Kidney capillary endothelial cell (primary cell): ENCODE data around the gene NKD1.

ENCODE experiments used
- DNase-seq: peaks from one replicate; pipeline ENCODE4 v3.0.0-alpha.2; 2018; ENCODE audit warnings: low spot score

The NKD1 gene

DNA sequence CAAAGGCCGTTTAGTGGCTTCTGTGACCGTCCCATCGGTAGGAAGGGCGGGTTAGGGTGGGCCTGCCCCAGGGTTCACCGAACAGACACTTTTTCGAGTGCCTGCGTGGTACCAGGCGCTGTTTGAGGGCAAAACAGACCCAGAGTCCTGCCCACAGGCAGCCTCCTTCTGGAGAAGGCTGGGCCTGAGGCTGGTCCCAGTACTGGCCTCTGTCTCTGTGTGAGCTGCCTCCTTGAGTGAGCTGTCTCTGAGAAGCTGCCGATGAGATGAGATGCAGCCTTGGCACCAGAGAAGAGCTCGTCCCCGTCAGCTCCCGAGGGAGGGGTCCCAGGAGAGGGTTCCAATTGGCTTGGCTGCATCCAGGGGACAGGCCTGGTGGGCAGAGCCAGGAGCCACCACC lies 53.1 kb downstream of the NKD1 start:
- DNase-seq = no peak

DNA sequence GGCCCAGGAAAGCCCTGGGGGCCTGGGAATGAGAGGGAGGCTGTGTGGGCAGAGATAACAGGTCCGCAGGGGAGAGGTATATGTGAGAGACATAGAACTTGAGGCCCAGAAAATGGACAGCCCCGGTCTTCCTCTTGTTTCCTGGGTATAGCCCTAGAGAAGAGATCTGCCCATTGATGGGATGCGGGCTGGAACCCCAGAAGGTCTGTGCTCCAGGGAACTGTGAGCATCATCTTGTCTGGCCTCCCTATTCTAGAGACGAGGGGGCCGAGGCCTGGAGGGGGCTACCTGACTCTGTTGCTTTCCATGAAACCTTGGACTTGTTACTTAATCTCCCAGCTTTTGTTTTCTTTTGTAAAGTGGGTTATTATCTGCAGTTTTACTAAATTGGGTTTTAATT lies 53.9 kb downstream of the NKD1 start:
- no peak for DNase-seq

DNA sequence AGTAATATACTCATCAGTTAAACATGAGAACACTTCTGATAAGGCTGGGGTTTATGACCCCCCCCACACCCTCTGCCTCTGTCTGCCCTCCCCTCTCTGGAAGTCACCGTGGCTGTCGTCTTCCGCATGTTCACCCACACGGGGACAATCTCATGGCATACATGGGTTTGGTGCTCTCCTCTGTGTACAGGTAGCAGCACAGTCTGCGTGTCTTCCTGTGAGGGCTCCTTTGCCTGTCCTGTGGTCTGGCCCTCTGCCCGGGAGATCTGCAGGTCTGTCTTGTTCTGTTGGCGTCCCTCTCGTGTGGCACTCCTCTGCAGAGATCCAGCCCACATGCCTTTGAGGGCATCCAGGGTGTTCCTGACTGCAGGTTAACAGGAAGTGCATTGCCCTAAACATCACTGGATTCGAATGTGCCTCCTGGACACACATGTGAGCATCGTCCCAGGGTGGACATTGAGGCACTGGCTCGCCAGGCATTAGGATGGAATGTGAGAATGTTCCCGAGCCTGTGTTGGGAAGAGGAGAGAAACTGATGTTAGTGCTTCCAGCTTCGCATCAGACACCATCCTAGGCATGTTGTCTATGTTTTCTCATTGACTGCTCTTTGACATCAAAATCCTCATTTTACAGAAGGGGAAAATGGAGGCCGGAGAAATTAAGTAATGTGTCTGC lies 54.5 kb downstream of the NKD1 start:
- DNase-seq = no peak

DNA sequence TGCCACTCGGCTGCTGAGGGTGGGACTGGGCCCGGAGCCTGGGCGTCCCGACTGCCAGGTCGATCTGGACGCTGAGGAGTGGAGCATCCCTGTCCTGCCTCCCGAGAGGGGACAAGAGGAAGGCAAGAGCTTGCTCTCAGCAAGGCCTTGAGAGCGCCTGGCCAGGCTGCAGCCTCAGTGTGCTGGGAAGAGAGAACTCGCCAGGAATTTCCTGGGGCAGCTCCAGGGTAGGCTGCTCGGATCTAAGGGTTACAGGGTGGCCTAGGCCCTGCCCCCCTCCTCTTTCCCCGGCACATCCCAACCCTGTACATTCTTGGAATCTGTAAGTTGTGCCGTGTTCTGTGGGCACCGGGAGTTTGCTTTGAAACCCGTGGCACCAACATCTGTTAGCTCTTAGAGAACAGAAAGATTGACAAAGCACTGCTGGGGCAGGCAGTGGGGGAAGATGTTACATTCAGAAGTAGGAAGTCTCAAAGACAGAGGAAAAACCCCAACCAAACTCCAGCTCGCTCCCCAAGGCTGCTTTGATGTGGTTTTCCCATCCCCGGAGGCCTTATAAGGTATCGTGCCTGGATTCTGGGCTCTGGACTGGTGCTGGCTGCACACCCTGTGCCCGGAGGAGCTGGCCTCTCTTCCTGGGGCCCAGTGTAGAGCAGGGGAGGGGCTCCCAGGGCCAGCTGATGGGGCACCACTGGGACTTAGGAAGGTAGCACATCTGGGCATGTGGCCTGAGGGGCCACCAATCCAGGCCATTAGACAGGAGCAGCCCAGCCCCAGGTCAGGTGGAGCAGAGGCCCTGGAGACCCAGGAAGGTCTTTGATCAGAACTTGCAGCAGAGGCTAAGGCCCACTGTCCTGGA lies 55.2 kb downstream of the NKD1 start:
- no peak for DNase-seq

DNA sequence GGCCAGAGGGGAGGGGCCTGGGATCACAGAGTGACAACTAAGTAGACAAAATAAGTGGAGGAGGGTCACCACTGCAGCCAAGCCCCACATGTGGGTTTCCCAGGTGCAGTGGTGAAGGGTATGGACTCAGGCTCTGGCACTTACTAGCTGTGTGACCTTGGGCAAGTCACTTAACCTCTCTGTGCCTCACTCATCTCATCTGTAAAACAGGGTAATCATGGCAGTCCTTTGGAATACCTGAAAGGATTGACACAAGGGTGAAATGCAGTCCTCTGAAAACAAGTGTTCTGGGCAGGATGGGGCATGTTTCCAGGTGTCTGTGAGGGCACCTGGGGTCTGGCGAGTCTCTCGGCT lies 55.8 kb downstream of the NKD1 start:
- no peak for DNase-seq

DNA sequence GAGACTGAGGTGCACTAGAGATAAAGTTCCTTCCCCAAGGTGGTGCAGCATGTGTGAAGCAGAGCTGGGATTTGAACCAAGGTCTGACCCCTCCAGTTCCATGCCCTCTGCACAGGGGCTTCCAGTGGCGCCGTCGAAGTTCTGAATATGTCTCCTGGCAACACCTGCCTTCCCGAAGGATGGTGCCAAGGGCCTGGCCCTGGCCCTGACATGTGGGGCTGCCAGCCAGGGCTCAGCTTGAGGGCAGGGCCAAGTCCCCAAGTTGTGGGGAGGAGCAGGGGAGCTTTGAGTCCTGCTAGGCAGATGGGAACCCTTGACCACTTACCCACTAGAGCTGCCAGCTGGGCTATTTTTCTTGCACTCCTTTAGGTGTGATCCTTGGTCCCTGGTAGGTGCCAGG lies 56.4 kb downstream of the NKD1 start:
- DNase-seq = no peak

DNA sequence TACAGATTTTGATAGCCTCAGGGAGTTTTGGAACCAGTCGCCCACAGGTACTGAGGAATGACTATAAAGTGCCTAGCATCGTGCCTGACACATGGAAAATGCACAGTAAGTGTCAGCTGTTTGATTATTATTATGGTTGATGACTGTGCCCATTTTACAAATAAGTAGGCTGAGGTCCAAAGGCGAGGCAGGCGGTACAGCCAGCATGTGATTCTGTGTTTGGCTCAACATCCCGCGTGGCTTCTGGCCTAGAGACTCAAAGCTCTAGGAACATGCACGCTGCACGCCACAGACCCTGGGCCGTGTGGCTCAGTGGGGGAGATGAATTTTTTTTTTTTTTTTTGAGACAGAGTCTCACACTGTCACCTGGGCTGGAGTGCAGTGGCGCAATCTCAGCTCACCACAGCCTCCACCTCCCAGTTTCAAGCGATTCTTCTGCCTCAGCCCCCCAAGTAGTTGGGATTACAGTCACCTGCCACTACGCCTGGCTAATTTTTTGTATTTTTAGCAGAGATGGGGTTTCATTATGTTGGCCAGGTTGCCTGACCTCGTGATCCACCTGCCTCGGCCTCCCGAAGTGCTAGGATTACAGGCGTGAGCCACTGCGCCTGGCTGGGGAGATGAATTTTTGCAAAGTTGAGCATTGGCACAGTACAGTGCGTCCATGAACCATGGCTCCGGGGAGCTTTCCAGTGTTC lies 57.7 kb downstream of the NKD1 start:
- DNase-seq = no peak

DNA sequence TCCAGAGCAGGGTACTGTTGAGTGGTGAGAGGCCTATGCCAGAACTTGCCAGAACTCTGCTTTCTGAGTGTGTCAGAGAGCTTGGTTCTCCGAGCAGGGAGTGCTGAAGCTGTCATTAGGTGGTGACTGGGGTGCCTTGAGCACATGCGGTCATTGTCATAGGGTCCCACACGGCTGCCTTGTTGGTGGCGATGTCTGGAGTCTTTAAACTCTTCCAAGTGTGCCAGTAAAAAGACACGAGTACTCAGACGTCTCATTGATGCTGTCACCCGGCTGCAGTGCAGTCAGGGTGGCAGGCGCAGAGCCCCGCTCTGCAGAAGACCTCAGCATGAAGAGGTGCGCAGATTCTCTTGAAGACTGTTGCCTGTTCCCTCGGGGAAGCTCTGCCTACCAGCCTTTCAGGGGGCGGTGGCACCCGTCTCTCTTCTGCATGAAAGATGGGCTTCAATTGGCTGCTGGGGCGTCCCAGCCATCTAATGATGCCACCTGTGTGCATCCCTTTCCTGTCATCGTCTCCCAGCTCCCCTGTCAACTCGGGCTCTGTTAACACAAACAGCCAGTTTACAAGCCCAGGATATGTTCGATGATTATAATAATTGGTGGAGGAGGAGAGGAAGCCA lies 58.3 kb downstream of the NKD1 start:
- DNase-seq = no peak

DNA sequence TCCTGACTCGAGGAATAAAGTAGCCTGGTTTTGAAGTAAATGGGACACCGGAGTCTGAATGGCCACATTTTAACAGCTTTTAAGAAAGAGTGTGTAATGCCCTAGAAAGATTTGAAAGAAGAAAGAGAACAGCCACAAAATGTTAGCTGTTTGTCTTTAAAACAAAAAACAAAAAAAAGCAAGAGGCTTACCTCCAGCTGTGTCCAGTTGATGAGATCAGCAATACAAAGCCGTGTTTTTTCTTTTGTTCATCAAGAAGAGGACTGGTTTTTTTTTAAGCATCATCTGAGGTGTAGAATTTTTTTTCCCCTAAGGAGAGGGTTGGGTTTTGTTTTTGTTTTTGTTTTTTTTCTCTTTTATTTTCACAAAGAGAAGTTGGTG lies 58.8 kb downstream of the NKD1 start:
- DNase-seq = no peak

DNA sequence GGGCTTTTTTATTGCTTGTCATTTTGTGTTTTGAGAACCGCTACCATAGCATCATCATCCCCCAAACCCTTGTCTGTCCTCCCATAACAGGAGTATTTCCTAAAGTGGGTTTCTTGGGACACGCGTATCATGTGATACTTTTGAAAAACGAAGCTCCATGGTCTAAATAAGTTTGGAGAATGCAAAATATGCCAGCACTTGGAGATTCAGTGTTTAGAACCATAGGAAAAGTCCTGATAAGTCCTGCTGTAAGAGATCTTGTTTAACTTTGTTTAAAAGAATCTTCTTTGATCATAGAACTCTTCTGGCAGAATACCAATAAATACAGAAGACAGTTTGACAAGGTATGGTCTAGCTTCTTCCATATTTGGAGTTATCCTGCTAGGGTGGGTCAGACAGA lies 59.3 kb downstream of the NKD1 start:
- DNase-seq = no peak

DNA sequence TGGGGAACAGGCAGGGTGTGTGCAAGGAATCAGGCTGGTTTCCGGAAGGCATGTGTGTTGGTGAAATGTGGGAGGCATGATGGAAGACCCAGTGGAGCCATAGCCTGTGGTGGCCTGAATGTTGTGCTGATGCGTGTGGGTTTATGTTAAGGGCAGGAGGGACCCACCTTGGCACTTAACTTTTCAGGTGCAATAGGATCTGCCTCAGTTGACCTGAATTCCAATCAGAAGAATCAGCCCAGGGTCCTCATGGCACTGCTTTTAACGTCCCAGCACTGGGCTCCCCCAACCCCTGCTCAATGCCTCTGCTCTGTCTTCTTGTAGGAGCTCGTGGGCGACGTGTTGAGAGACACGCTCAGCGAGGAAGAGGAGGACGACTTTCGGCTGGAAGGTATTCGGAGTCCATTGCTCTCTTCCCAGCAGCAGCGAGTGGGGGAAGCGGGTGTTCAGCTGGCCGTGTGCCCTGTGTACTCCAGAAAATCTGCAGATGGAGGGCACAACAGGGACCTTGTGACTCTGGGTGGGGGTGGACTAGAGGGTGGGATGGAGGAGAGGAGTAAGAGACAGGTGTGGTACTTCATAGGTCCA lies 59.9 kb downstream of the NKD1 start:
- no peak for DNase-seq

DNA sequence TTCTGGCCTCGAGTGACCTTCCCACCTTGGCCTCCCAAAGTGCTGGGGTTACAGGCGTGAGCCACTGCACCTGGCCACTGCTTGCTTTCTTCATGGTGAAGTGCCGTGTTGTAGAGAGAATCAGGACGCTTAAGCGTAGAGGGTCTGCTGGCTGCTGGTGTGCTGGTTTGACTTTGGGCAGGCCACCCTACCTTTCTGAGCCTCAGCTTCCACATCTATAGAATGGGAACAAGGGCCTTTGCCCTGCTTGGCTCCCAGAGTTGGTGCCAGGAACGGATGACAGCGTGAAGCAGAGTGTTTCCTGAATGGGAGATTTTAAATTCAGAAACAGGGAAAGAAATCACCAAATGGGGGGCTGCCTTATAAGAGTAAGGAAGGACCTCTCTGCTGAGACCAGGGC lies 60.9 kb downstream of the NKD1 start:
- no peak for DNase-seq

DNA sequence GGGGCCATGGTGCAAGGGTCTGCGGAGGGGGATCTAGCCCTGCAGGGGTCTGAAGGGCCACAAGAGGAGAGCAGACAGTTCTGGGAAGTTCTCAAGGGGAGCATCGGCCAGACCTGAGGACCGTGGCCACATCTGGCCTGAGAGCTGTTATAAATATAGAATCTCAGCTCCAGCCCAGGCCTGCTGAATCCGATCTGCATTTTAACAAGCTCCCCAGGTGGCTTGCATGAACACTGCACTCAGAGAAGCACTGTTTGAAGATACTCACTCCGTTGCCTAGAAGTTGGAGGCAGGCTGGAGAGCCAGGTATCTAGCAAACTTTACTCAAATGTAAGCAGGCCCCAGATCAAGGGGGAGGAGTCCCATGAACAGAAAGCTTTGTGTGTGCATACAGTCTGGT lies 61.3 kb downstream of the NKD1 start:
- no peak for DNase-seq

DNA sequence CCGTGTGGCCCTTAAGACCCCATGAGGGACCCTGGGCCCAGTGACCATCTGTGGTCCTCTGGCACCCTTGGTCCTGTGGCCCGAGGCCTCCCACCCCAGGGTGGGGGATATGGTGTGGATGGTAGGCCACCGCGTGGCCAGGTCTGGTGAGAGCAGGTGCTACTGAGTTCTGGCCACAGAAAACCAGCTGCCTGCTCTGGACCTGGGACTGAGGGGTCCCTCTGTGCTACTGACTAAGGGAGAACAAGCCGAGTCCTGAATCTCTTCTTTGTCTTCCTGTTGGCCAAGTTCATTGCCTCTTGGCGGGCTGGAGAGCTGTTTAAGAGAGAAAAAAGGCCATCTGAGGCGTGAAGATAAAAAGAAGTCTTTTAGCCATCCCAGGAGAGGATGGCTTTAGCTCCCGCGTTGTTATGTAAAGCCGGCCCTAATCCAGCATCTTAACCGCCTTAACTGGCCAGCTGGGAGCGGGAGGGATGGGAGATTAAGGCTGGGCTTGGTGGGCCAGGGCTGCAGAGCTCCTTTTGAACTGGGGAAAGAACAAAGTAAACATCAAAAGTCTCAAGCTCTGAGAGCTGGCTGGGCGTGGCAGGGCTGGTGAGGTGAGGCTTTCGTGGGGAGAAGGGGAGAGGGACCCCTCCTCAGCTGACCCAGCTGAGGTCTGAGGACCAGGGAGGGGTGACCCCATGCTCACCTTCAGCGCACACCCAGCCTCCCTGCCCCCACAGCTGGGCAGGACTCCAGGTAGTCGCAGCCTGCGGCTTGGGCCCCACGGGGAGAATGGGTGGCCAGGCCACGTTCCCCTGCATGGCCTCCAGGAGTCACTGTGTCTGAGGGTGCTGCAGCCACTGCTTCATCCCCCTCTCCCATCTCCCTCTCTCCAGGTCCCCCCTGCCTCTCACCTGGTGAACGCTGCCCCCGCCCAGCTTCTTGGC lies 62.4 kb downstream of the NKD1 start:
- no peak for DNase-seq

DNA sequence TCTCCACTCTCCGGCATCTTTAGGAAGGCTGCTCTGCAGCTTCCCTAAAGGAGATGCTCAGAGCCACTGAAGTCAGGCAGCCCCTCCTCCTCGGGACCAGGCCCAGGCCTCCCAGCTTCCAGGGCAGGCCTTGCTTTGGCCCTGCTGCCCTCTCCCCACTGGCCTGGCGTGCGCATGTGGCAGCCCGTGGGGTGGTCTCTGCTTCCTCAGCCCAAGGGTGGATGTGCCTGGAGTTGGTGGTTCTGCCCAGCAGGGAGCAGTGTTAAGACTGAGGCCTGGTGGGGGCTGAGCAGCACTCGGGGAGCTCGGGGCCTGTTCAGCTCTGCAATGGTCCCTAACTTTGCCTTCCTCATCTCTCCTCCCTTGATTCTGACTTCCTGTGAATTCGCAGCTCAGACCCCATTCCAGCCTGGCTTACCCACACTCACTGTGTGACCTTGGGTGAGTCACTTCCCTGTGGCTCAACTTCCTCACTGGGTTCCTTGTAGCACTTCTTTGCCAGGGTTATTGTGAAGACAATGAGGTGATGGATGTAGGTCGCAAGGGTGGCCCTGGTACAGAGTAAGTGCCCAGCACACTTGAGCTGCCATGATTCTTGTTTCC lies 63.2 kb downstream of the NKD1 start:
- peak; percentile 78 for DNase-seq

DNA sequence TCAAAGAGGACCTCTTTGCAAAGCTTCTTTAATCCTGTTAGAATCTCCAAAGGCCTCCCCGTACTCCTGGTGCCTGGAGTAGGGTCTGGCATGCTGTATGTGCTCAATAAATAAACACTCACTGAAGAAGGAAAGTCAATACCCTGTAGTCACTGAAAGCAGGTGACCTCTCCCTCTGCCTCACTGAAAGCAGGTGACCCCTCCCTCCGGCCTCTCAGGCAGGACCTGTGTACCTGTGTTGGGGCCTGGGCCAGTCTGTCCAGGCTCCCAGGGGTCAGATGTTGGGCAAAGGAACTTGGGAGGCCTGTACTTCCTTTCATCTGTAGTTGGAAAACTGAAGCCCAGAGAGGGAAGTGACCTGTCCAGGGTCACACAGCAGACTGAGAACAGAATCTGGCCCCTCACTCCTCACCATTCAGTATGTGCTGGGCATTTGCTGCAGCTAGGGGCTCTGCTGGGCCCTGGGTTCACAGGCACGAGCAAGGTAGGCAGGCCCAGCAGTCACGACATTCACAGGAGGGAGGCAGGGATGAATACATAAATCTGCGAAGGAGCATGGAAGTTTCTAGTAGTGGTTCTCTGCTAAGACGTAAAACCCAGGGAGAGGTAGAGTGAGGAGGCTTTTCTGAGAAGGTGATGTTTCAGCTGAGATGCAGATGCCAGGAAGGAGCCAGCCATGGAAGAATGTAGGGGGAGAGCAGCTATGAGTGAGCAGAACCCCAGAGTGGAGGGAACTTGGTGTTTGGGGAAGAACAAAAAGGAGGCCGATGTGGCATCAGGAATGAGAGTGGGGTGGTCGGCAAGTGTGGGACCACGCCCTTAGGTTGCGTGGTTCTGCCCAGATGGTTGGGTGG lies 64.0 kb downstream of the NKD1 start:
- no peak for DNase-seq

DNA sequence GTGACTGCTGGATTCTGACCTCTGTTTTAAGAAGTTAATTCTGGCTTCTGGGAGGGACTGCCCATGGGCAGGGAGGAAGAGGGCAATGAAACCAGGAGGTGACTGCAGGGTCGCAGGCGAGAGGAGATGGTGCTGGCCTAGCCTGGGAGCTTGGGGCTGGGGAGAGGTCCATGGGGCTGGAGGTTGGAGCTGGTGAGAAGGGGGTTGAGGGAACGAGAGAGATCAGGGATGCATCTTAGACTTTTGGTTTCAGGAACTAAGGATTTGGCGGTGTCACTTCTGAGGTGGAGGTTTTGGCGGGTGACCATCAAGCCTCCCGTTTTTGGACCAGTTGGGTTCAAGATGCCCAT lies 64.6 kb downstream of the NKD1 start:
- no peak for DNase-seq

DNA sequence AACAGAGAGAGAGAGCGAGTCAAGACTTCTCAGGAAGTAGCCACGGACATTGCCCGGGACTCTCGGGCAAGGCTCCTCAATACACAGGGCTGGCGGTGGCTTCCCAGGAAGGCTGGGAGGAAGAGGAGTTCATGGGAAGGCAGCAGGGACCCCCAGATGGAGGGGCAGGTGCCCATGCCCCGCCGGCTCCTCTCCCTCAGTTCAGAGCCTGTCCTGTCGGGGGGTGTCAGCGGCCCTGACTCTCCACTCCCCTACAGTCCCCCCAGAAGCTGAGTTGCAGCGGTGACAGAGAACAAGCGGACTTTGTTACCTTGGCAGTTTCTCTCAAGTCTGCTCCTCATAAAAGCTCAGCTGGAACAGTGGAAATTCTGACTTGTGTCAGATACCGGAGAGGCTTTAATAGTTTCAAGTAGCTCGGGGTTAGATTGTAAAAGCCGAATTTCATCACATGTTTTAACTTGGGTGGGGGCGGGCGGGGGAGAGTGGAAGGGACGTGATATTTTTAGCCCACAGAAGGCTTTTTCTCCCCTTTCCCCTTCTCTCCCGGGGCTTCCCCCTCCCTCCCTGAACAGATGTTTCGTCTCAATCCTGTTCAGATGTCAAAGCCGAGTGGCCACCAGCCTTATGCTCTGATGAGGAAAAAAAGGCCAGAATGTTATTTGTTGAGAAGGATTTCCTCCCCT lies 65.2 kb downstream of the NKD1 start:
- no peak for DNase-seq

DNA sequence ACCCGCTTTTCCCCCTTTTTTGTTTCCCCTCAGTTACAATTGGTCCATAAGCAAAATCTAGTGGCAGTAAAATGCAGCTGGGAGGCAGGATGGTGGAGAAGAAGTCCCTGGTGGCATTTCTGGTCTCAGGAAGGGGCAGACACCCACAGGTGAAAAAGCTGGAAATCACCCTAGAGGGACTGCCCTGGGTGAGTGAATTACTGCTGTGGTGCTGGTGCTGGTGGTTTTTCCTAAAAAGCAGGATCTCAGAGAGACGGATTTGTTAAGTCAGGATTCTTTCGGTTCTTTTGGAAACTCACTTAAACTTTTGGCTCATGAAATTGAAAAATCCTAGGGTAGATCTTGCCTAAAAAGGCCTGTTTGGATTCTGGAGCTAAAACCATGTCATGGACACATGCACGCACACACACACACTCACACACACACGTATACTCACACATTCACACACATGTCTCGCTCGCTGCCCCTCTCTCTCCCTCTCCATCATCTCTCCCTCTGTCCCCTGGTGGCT lies 65.8 kb downstream of the NKD1 start:
- DNase-seq = no peak
